COR-L47 (cell line): ENCODE data around the gene LRRK1.

Source experiments
- DNase-seq: peaks from one replicate; lab custom pipeline; 2025; lab: John Stamatoyannopoulos, UW

The LRRK1 gene

GRCh38 chr15:100939791-100940190 is 20.6 kb downstream of the LRRK1 start:
- no peak for DNase-seq

DNA sequence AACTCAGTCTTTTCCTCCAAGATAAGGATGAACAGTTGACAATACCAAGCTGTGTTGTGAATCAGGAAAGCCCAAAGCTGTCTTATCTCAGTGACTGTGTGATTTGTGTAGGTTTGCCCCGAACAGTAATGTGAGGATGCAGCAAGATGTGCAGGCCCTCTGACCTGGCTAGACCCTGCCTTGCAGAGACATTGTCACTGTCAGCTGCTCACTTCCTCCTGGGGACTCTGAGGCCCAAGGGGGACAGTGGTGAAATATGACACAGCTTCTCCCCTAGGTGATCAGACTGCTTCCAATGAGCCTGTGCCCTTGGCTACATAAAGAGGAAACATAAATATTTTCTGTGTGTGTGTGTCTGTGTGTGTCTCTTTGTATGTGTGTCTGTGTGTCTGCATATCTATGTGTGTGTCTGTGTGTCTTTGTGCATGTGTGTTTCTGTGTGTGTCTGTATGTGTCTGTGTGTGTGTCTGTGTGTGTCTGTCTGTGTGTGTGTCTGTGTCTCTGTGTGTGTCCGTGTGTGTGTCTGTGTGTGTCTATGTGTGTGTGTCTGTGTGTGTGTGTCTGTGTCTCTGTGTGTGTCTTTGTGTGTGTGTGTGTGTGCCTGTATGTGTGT is 21.7 kb downstream of the LRRK1 start:
- no peak for DNase-seq

GRCh38 chr15:100941536-100941935 is 22.4 kb downstream of the LRRK1 start:
- no peak for DNase-seq

- no peak for DNase-seq
Observed at GRCh38 chr15:100942656-100943425, 23.7 kb downstream of the LRRK1 start.

- DNase-seq, result no peak
Observed at GRCh38 chr15:100944244-100944895, 25.2 kb downstream of the LRRK1 start.

- no peak for DNase-seq
Observed at GRCh38 chr15:100944986-100945385, 25.8 kb downstream of the LRRK1 start.

DNA sequence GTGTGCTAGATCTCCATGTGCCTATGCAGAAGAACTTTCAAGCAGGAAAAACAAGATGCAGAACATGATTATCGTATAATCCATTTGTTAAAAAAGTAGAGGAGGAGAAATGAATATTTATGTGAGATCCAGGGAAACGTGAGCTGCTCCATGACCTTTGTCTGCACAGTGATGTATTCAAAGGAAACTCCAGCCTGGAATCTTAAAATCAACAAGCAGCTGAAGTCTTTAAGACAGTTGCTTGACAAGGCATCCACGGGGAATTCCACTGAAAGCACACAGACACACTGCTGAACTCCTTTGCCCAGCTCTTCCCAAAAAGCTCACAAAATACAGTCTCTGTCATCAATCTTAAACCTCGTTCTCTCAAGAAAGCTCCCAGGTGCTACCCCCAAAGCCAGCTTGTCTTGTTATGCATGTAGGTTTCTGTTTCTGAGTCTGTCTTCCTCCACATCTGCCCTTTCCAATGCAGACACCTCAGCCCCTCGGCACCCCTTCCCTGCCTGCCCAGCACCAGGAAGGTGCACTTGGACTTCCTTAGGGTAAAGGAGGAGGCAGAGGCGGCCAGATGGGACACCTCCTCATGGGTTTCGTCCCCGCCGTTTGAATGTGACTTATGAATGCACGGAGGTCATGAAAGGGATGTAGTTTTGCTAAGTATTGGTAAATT is 28.7 kb downstream of the LRRK1 start:
- no peak for DNase-seq

- no peak for DNase-seq
Observed at GRCh38 chr15:100948430-100948762, 29.2 kb downstream of the LRRK1 start.

DNA sequence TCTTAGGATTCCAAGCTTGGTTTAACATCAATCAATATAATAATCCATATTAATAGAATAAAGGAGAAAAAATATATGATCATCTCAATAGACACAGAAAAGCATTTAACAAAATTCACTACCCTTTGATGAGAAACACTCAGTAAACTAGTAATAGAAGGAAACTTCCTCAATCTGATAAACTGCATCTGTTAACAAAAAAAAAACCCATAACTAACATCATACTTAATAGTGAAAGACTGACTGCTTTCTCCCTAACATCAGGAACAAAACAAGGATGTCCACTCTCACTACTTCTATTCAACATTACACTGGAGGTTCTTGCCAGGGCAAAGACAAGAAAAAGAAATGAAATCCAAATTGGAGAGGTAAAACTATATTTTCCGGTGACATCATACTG is 30.5 kb downstream of the LRRK1 start:
- DNase-seq, result no peak

- no peak for DNase-seq
Observed at GRCh38 chr15:100951965-100952364, 32.8 kb downstream of the LRRK1 start.

DNA sequence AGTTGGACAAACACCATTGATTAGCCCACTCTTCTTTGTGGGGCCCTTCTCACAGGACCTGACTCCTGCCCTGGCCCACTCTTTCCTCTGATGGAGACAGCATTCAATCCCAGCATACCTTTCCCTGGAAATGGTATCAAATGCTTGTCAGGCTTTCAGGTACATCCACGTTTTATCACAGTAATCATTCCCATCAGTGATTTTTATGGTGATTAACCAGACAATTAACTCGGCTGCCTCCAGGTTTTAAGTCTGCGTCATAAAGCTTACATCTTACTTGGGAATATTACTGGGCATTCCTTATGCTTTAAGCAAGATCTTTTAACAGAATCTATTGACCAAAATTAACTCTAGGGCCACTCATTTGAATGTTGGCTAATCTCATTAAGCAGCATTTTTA is 33.4 kb downstream of the LRRK1 start:
- no peak for DNase-seq

DNA sequence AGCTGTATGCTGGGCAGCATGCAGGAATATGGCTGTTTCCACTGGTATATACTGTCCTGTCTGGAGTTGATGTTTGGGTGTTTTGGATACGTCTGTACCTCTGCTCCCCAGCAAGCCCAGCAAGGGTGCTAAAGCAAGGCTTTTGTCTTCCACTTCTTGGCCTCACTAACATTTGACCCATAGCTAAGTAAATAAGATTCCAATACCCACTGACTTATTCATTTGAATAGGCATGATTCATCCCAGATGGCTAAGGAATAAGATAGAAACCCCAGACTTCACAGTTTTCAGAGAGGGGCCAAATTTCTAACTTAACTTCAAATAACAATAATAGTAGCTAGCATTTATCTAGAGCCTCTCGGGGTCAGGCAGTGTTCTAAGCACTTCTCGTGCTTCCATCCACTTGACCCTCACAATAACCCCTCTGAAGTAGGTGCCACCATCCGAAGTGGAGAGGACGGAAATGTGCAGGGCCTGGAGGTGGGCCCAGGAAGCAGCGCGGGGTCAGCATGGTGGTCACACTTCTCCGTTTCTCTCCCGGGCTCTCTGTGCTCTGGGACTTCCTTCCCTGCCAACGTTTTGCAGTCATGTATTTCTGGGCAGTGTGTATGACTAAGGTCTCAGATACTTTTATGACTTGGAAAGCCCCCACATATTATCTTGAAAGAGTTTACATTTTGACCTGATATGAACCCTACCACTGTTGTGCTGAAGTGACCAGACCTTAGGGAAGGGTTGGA is 39.3 kb downstream of the LRRK1 start:
- no peak for DNase-seq

DNA sequence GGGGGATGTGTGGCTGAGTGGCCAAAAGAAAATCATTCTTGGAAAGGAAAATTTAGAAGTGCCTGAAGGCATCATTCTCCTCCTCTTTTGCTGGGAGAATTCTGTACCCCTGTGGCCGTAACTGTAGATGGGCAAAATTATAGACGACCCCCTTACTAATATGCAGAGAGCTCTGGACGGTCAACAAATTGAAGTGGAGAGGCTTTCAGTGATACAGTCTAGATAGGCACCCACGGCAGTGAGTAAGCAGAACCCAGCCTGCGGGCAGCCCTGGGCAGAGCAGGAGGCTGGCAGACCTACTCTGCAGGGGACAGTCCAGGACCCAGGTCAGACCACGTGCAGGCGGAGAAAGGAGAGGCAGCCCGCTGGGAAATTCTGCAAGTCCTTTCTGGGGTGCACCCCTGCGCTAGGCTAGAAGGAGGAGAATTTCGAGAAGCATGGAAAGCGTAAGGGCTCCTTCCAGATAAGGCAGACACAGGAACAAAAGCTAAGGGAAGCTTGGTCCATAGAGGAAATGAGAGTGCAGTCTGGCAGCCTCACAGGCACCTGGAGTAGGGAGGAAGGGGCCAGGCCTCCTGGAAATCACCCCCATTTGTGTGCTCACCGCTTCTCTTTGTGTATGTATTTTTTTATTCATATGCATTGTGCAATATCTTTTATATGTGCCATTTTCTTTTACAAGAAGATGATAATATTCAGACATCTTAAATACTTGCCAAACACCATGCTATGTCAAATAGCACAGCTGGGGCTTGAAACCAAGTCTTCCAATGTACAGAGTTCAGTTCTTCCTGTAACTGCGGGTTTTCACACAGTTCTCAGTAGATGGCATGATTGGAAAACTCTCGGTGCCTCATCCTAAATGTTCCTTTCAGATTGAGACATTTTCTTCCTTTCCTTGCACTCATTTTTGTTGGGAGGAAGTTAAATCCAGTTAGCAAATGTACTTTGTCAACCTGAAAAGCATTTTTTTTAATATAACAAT is 40.2 kb downstream of the LRRK1 start:
- no peak for DNase-seq

DNA sequence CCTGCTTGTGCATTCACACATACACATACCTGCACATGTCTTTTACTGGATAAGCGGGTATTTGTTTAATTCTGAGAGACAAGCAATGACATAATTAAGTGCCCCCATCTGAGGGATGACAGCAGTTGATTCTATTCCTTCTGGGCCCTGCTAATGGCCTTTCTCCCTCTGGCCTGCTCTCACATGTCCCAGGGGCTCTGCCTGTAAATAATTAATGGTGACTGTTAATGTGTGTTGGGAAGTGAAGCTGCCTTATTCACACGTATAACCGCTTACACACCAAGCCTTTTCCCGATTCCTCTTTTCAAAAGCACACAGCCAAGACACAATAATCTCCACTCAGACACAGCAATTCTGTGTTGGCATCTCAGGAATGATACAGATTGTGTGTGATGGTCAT is 47.8 kb downstream of the LRRK1 start:
- no peak for DNase-seq

GRCh38 chr15:100968050-100968966 is 49.2 kb downstream of the LRRK1 start:
- DNase-seq, result no peak

- no peak for DNase-seq
Observed at GRCh38 chr15:100972975-100973350, 53.8 kb downstream of the LRRK1 start.

DNA sequence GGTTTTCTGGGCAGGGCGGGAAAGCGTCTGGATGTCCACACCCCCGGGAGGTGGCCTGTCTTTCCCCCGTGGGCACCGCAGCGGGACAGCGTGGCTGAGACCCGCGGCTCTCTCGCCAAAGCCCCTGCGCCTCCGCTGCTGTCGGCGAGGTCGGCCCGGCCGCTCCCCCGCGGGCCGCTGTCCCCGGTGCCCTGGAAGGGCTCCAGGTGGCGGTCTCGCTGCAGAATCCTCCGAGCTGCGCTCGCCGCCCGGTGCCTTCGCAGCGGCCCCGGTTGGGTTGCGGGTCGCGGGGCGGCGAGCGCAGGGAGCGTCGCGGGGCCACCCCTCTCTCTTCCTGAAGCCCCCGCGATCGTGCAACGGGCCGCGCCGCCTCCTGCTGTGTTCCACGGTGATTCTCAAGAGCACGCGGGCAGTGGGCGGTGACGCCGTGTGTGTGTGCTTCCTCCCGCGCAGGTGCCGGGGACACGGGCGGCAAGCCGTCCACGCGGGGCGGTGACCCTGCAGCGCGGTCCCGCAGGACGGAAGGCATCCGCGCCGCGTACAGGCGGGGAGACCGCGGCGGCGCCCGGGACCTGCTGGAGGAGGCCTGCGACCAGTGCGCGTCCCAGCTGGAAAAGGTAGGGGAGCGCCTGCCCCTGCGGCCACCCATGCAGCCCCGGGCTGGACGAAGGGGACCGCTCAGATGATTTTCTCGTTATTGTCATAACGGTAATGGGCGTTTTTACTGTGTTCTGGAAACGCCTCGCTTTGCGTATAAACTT is 54.4 kb downstream of the LRRK1 start:
- DNase-seq, result no peak

- no peak for DNase-seq
Observed at GRCh38 chr15:100975043-100975442, 55.9 kb downstream of the LRRK1 start.

DNA sequence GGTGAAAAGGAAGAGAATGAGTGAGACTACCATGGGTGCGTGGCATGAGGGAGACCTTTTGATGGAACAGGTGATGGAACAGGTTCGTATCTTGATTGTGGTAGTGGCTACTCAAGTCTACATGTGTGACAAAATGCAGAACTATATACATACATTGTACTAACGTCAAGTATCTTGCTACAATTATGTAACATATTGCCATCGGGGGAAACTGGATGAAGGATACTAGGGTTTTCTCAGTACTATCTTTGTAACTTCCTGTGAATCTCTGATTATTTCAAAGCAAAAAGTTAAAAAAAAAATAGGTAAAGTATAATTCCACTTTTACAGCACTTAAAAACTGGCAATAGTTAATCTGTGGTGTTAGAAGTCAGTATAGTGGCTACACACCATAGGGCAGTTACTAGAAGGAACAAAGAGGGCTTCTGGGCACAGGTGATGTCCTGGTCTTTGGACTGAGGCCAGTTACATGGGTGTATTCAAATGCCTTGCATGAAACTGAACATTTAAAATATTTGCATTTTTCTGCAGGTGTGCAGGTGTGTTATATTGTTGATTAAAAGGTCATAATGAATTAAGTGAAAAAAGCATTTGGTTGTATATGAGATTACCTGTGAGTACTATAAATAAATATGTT is 61.4 kb downstream of the LRRK1 start:
- no peak for DNase-seq
